MM.1S (cell line): ENCODE results near the gene TCF15.

Experiments used
- CTCF ChIP-seq: fragments of 300-600 bp; sonication (generic); IDR thresholded peaks from 2 replicates; pipeline ENCODE4 v1.5.1; 2016; ENCODE audit warnings: antibody characterized with exemption, low read length, mixed read lengths
- EZH2 ChIP-seq: fragments of 300-600 bp; sonication (generic); optimal IDR thresholded peaks from 2 replicates; pipeline ENCODE3; 2017; ENCODE audit warnings: low read depth, mild to moderate bottlenecking, antibody characterized with exemption, low read length, mixed read lengths

DNA sequence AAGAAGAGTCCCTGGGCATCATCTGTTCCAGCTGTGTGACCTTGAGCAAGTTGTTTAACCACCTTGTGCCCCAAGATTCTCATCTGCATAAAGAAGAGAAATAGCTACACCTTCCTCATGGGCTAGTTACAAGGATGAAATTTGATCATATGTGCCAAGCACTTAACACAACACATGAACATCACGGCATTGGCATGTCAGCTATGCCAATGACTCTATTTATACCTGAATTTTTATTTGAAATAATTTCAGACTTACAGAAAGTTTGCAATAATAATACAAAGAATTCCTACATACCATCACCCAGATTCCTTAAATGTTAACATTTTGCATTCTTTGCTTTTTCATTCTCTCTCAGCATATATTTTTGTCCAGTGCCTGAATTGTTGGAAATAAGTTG, 21.0 kb upstream of the TCF15 start:
- TF ChIP-seq CTCF: no peak
- TF ChIP-seq EZH2: no peak
